Stimulated activated CD8-positive, alpha-beta memory T cell treated with anti-CD3 and anti-CD28 coated beads, Interleukin-4, amount 100 ng/mL, for 1 hour (primary cell): ENCODE results near the gene TP73.

ENCODE experiments used
- DNase-seq, 2 donors: peaks; one replicate each; pipeline ENCODE4 v3.0.0-alpha.2; 2020; ENCODE audit warnings: low read depth in 2 of 2, low spot score in 1 of 2

The TP73 gene

DNA sequence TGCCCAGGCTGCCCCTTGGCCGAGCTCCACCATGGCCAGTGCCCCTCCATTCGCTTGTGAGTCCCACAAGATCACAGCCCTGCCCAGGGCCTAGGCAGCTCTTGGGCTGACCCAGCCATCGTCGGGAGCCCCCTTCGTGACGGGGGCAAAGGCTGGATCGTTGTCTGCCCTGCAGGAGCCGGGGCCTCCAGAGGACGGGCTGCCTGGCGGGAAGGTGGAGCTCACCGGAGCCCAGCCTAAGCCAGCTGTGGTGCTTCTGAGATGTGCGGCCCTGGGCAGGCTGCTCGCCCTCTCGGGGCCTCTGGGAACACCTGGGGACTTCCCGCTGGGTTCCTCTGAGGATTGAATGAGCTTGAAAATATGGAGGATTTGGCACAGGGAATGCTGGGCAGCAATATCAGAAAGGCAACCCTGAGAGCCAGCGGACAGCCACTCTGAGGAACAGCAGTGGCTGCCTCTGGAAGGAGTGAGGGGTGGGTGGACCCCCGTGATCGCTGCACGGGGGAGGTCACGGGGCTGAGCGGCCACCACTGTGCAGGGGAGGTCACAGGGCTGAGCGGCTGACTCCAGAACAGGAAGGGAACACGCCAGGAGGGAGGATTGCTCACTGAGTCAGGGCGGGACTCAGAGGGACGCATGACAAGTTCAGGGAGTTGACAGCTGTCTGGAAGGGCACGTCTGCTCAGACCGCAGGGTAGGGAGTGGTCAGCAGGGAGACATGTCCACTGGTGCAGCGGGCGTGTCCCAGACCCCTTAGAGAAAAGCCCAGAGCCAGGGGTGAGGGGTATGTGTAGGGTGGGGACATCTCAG lies 19.3 kb downstream of the TP73 start:
- no peak for DNase-seq

DNA sequence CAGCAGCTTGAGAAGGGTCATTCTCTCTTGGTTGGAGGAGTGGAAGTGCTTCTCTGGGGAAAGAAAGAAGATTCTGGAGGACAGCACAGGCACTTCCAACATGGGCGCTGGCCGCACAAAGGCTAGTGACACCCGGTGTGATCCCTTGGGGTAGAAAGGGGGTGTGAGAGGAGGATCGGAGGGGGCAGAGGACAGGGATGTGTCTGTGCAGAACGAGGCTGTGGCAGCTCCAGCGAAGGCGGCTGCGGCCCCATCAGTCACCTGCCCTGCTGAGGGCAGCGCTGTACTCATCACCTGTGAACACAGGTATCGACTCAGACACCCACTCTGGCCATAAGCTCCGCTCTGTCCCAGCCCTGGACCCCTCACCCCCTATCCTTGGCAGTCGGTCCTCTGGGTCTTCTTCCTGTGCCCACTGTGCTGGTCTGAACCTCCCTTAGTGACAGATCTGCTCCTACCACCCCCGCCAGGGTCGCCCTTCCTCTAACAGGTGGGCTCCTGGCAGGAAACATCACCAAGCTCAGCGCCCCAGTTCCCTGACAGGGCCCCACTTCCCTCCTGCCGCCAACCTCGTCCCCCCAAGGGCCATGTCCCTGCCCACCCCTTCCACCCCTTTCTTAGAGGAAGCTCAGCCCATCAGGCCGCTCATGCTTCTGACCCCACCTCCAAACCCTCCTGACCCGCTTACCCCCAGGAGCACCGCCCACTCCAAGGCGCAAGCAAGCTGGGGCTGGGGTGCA lies 20.1 kb downstream of the TP73 start:
- DNase-seq: no peak

GRCh38 chr1:3672971-3673361 lies 20.6 kb downstream of the TP73 start:
- no peak for DNase-seq

GRCh38 chr1:3673381-3674099 lies 21.2 kb downstream of the TP73 start:
- no peak for DNase-seq

DNA sequence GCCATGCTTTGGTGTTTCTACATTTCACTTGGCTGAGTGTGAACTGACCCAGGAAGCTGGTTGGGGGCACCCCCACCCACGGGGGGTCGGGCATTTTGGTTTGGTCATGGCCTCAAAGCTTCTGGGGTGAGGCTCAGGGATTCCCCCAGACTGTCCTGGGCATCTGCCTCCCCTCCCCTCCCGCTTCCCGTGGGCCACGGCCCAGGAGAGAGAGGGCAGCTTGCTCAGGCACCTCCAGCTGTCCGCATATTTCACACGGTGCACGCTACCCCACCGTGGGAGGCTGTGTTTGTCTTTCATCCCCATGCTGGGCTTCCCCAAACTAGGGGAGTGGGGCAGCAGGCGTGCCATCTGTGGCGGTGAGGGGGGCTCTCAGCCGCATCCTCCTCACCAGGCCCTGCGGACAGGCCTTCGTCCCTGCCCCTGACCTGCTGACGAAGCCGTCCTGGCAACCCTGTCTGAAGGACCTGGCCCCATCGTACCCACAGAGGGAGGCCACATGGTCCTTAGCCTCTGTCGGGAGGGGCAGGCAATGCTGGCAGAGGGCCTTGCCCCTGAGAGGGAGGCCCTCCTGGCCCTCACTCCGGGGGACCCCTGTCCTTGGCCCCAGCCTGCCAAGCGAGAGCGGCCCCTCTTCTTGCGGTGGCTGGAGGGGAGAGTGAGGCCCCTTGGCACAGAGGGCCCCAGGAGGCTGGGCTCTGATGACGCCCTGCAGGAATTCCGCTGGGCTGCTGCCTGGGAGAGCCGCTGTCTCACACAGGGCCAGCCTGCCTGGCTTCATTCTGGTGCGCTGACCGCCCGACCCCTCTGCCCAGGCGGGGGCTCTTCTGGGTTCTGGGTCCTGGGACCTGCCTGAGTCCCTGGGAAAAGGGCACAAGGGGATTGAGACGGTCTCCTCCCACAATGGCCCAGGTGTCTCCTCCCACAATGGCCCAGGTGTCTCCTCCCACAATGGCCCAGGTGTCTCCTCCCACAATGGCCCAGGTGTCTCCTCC lies 22.1 kb downstream of the TP73 start:
- no peak for DNase-seq

- no peak for DNase-seq
Observed at GRCh38 chr1:3675436-3675835, 23.1 kb downstream of the TP73 start.

- DNase-seq: no peak
Observed at GRCh38 chr1:3676581-3677470, 24.5 kb downstream of the TP73 start.

DNA sequence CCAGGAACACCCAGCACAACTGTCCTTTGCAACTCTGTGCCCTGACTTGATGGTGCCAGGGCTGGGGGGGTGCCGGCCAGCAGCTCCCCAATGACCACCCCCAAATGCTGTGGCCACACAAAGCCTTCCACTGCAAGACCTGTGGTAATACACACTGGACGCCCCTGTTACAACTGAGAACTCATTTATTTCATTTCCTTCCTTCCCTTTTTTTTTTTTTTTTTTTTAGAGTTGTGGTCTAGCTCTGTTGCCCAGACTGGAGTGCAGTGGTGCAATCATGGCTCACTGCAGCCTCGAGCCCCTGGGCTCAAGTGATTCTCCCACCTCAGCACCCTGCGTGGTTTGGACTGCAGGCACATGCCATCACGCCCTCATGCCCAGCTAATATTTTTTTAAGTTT lies 25.2 kb downstream of the TP73 start:
- no peak for DNase-seq

DNA sequence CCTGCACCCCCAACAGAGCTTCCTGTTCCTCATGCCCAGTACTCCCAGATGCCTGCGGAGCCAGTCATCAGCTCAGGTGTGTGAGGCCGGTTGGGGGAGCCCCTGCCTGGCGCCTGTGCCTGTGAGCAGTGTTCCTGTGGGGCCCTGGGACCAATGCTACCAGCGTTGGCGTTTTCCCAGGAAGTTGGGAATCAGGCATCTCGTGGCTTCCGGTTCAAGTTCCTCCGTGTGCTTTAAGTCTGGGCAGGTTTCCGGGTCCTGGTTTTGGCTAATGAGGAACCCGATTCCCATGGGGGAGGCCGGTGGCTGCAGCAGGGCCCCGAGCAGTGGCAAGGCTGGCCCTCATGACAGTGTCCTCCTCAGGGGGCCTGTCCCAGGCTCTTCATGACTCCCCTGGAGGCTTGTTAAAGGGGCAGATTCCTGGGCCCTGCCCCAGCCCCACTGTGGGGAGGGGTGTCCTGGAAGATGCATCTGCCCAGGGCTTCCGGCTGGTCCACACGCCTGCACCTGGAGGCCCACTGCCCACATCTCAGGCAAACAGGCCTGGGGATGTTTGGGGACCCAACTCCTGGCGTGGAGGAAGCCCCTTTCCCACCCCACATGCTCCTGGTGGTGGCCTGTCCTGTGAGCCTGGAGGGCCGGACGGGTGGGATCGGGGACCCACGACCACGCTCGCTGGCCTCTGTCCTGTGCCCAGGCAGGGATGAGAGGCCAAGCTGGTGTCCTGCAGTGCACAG lies 26.2 kb downstream of the TP73 start:
- no peak for DNase-seq

DNA sequence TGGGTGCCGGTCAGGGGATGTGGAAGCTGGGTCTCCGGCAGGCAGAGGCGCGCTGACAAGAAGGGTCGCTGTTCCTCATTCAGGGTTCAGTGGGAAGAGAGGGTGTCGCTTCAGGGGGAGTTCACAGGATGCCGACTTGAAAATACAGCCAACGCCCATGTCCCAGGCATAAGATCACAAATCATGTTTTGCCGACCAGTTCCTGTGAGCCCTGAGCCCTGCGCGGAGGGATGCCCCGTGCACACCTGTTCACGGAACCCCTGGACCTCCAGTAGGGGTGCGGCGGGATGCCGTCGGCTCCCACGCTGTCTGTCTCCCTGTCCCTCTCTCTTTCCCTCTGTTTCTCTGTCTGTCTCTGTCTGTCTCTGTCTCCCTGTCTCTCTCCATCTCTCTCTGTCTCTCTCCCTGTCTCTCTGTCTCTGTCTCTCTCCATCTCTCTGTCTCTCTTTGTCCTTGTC lies 26.8 kb downstream of the TP73 start:
- no peak for DNase-seq

GRCh38 chr1:3679799-3680453 lies 27.6 kb downstream of the TP73 start:
- DNase-seq: no peak

DNA sequence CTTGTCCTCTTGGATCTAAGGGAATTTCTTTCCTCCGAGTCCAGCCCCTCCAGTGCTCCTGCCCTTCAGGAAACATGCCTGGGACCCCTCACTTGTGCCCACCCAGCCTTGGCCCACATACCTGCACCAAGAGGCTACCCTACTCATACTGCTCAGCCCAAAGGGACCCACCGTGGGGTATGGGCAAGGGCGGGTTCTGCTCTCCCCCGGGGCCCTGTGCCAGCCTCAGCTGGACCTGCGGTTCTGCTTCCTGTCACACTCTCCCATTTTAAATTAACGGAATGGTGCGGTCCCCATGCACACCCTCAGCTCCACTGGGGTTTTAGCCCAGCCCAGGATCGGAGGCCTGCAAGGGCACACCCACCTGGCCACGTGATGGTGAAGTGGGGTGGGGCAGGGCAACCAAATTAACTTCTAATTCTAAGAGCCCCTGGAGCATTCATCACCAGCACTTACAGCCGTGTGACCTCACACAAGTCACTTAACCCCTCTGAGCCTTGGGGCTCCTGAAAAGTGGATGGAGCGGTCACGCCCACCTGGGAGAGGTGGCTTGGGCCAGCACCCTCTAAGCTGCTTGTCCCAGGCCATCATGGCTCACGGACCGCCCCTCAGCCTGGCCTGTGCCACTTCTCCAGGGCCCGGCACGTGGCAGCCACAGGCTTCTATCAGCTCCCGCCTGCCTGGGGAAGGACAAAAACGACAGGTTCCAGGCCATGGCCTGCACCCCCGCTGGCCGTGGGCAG lies 28.3 kb downstream of the TP73 start:
- no peak for DNase-seq

DNA sequence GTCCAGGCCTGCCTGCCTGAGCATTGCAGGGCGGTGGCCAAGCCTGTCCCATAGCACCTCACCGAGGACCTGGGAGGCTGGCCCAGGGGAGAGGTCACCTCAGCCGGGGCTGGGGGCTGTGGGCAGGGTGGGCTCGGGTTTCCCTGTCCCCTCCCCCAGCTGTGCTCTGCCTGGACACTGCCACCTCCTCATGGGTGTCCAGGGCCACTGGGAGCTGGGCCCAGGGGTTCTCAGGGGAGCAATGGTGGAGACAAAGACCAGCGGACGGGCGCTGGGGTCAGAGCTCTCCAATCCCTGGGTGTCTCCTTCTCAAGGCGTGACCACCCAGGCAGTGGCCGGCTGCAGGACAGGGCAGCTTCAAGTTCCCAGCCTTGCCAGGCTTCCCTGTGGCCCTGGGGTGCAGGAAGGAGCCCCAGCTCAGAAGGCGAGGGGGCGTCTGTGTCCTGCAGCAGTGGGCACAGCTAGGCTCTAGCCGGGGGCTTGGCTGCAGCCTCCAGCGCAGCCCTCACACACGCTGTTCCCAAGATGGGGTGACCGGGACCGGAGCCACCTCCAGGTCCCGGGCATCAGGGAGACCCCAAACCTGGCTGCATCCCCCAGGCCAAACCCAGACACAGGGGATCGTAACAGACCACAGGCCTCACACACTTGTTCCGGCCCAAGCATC lies 29.0 kb downstream of the TP73 start:
- no peak for DNase-seq

- DNase-seq: no peak
Observed at GRCh38 chr1:3681898-3682806, 29.8 kb downstream of the TP73 start.

DNA sequence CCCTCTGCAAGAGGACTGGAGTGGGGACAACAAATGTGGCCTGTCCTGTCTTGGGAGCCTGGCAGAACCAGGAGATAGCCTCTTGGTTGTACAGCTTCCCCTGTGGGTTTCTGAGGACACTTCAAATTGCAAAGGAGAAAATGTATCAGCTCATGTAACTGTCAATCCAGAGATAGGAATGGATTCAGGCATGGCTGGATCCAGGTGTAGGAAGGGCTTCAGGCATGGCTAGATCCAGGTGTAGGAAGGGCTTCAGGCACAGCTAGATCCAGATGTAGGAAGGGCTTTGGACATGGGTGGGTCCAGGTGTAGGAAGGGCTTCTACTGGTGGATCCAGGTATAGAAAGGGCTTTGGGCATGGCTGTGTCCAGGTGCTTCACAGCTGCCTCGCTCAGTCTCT lies 30.9 kb downstream of the TP73 start:
- no peak for DNase-seq

GRCh38 chr1:3683992-3684391 lies 31.7 kb downstream of the TP73 start:
- no peak for DNase-seq
